ENCODE results near the gene PRRT1.
"Not testable (repeated sequence)": the region's sequence is repeated elsewhere in the genome, so short reads cannot be mapped to it uniquely, and the experiment has no call there.

PRRT1 gene

DNA sequence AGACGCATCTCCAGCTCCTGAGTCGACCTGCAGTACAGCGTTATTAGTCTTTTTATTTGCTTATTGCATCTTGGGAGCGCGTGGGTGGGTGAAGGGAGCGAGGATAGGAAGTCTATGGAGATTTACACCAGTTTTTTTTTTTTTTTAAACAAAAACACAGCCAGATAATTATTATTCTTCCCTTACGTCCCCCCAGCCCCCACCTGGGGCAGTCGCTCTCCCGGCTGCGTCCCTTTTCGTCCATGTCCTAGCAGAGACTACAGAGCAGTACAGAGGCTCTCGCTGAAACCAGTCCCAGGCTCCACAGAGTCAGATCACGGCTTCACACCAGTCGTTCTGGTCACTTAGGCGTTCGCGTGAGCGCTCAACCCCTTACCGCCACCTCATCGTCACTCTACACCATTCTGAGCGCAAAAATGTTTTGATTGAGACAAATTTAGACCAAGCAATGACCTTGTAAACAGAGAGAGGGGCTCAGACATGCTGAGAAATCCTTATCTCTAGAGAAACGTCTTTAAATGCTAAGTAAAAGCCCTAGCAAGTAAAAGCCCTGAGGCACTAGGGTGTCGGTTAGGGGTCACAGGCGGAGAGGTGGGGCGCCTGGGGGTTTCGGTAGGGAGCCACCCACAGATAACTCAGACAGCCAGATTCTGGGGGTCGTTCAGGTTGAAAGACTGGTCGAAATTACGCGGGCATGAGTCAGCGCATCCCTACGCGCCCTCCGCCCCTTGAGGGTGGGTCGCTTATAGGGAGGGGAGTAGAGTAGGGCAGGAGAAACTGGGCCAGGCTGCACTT is 1.2 kb upstream of the PRRT1 start:
- in situ Hi-C loops (cut with MboI; ENCODE audit: low sequenced_read_pairs), result no loop called here

DNA sequence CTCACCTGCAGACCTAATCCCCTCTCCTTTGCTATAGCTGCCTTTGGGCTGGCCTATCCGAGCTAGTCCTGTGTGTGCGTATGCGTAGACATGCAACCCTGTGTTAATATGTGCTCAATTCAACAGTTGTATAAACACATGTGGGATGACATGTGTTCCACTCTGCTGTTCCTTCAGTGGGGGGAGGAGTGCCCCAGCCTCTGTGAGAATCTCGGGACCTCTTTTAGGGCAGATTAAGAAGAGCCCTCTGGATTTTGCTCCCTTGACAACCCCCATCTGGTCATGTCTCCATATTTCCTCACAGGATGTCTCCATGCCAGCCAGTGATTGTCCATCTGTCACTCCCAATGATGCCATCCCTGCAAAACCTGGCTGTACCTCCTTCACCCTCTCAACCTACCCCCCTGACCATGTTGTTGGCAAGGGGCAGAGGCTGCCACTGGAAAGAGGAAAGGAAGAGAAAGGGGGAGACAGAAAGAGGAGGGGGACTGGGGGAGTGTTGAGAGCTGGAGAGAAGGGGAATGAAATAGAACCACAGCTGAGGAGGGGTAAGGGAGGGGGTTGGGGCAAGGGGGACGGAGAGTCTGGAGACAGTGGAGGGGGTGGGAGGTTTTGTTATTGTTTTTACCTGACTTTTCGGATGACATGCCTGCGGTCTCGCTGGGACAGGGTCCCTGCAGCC is 417 bp downstream of the PRRT1 start:
- in situ Hi-C loops (cut with MboI; ENCODE audit: low sequenced_read_pairs), result no loop called here

GRCh38 chr6:32149932-32150870 is 1.5 kb downstream of the PRRT1 start:
- in situ Hi-C loops (cut with MboI; ENCODE audit: low sequenced_read_pairs), result no loop called here

DNA sequence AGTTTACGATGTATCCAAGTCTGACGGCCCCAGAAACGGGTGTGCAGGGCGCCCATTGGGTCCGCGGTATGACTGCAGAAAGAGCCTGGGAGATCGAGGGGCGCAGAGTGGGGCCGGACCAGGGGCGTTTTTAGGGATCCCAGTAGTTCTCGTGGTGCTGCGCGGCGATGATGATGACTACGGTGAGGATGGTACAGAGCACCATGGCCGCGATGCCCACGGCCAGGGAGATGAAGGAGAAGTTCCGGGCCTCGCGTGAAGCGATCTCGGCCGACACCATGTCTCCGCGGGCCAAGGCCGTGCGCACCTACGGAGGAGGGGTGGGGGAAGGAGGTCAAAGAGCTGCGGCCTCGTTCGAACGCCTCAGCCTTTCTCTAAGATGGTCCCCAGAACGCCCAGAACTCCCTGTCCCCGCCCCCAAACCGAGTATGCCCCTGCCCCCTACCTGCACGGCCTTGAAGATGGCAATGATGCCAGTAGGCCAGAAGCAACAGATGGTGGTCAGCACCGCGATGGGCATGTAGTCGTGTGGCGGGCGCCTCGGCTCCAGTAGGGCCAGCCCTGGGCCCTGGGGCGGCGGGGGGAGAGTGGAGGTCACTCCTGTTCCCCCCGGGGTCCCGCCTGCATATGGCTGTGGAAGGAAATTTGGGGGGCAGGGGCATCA is 2.5 kb downstream of the PRRT1 start:
- in situ Hi-C loops (cut with MboI; ENCODE audit: low sequenced_read_pairs), result no loop called here

GRCh38 chr6:32148289-32149091 is 3.2 kb downstream of the PRRT1 start:
- in situ Hi-C loops (cut with MboI; ENCODE audit: low sequenced_read_pairs), result no loop called here

GRCh38 chr6:32147401-32148132 is 4.2 kb downstream of the PRRT1 start:
- in situ Hi-C loops (cut with MboI; ENCODE audit: low sequenced_read_pairs), result no loop called here

GRCh38 chr6:32146687-32147086 is 5.1 kb downstream of the PRRT1 start:
- in situ Hi-C loops (cut with MboI; ENCODE audit: low sequenced_read_pairs), result no loop called here

- in situ Hi-C loops (cut with MboI; ENCODE audit: low sequenced_read_pairs), result no loop called here
Measured at GRCh38 chr6:32146287-32146686, 5.5 kb downstream of the PRRT1 start.

- in situ Hi-C loops (cut with MboI; ENCODE audit: low sequenced_read_pairs), result not testable (repeated sequence)
Measured at GRCh38 chr6:32144238-32144637, 7.5 kb downstream of the PRRT1 start.

- in situ Hi-C loops (cut with MboI; ENCODE audit: low sequenced_read_pairs), result no loop called here
Measured at GRCh38 chr6:32140420-32141046, 11.2 kb downstream of the PRRT1 start.

GRCh38 chr6:32139590-32139989 is 12.1 kb downstream of the PRRT1 start:
- in situ Hi-C loops (cut with MboI; ENCODE audit: low sequenced_read_pairs), result no loop called here

DNA sequence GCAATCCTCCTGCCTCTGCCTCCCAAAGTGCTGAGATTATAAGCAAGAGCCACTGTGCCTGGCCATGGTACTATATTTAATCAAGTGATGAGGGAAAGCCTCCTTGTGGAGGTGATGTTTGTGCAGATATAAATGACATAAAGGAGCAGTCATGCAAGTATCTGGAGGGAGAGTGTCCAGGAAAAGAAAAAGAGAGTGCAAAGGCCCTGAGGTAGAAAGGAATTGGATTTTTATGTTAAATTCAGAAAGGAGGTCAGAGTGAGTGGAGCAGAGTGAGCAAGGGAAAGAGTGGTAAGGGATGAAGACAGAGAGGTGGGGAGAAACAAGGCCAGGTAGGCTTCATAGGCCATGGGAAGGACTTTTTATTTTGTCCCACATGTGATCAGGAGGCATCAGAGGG is 14.3 kb downstream of the PRRT1 start:
- in situ Hi-C loops (cut with MboI; ENCODE audit: low sequenced_read_pairs), result no loop called here

- in situ Hi-C loops (cut with MboI; ENCODE audit: low sequenced_read_pairs), result no loop called here
Measured at GRCh38 chr6:32133786-32134185, 18.0 kb downstream of the PRRT1 start.

GRCh38 chr6:32132110-32132509 is 19.6 kb downstream of the PRRT1 start:
- in situ Hi-C loops (cut with MboI; ENCODE audit: low sequenced_read_pairs), result no loop called here

- in situ Hi-C loops (cut with MboI; ENCODE audit: low sequenced_read_pairs), result no loop called here
Measured at GRCh38 chr6:32131439-32131948, 20.2 kb downstream of the PRRT1 start.

- in situ Hi-C loops (cut with MboI; ENCODE audit: low sequenced_read_pairs), result no loop called here
Measured at GRCh38 chr6:32129297-32130088, 22.2 kb downstream of the PRRT1 start.

- in situ Hi-C loops (cut with MboI; ENCODE audit: low sequenced_read_pairs), result no loop called here
Measured at GRCh38 chr6:32128751-32129296, 22.9 kb downstream of the PRRT1 start.
